A673 (cell line): Measurements from ENCODE around the gene TRPV4.

Experiments
- EZH2 ChIP-seq: fragments of 200-600 bp; sonication (generic); IDR thresholded peaks from 2 replicates; pipeline ENCODE4 v1.6.1; 2017; ENCODE audit warnings: borderline replicate concordance, low read depth, mild to moderate bottlenecking, mixed read lengths, antibody characterized with exemption, low read length; ENCODE audit not compliant: poor library complexity, severe bottlenecking
- TF ChIP-seq, protein P1 (sequence below): fragments of 300-800, 200-600 bp; sonication (generic); conservative IDR thresholded peaks from 2 replicates; pipeline ENCODE4 v1.5.1; 2017; ENCODE audit warnings: low read depth, mild to moderate bottlenecking, antibody characterized with exemption, low read length, moderate library complexity, mixed read lengths

DNA sequence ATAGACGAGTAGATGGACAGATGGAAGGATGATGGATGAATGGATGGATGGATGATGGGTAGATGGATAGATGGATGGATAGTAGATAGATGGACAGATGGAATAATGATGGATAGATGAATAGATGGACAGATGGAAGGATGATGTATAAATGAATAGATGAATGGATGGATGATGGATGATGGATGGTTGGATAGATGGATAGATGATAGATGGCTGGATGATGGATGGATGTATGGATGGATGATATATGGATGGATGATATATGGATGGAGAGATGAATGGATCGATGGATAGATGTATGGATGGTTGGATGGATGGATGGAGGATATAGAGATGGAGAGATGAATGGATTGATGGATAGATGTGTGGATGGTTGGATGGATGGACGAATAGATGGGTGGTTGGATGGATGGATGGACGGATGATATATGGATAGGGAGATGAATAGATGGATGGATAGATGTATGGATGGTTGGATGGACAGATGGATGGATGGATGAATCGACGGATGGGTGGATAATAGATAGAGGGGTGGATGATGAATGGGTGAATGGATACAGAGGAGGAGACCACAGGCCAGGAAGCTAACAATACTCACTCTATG is 19.3 kb downstream of the TRPV4 start:
- TF ChIP-seq, protein P1, sequence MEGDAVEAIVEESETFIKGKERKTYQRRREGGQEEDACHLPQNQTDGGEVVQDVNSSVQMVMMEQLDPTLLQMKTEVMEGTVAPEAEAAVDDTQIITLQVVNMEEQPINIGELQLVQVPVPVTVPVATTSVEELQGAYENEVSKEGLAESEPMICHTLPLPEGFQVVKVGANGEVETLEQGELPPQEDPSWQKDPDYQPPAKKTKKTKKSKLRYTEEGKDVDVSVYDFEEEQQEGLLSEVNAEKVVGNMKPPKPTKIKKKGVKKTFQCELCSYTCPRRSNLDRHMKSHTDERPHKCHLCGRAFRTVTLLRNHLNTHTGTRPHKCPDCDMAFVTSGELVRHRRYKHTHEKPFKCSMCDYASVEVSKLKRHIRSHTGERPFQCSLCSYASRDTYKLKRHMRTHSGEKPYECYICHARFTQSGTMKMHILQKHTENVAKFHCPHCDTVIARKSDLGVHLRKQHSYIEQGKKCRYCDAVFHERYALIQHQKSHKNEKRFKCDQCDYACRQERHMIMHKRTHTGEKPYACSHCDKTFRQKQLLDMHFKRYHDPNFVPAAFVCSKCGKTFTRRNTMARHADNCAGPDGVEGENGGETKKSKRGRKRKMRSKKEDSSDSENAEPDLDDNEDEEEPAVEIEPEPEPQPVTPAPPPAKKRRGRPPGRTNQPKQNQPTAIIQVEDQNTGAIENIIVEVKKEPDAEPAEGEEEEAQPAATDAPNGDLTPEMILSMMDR = no peak
- TF ChIP-seq EZH2 = no peak
